ENCODE results near the gene PRKX.
"Not testable (repeated sequence)": the region's sequence is repeated elsewhere in the genome, so short reads cannot be mapped to it uniquely, and the experiment has no call there.

DNA sequence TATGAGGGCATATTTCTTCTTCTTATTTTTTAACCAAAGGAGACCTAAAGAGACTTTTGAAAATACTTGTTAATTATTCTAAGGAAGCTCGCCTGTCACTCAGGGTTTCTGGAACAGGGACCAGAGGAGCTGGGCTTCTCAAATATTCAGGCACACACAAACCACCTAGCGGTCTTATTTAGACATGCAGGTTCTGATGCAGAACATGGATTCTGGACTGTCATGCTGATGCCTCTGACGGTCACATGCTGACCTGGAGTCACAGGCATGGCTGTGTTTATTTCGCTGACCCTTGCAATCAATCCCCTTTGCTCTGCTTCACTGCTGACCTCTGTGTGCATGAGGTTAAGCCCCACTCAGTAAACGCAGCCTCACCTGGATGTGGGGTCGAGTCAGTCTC is 101.7 kb downstream of the PRKX start:
- not testable (repeated sequence) for TF ChIP-seq TAF1 (IDR thresholded peaks at IDR 0.05; ENCODE audit: low read depth, low read length); EGR1 (IDR thresholded peaks at IDR 0.05; ENCODE audit: borderline replicate concordance, low read depth, low read length); POLR2AphosphoS5 (IDR thresholded peaks at IDR 0.05; ENCODE audit: low read depth, low read length); EZH2 (IDR thresholded peaks at IDR 0.05; ENCODE audit: low read depth, low read length, severe bottlenecking); SIN3A (conservative IDR thresholded peaks at IDR 0.05 in 1 of 2, IDR thresholded peaks at IDR 0.05 in 1 of 2; ENCODE audit: low read depth in 1 of 2, low read length in 2 of 2); RAD21 (IDR thresholded peaks at IDR 0.05 in 1 of 2, conservative IDR thresholded peaks at IDR 0.05 in 1 of 2; ENCODE audit: low read depth in 2 of 2, low read length in 2 of 2); CHD2 (IDR thresholded peaks at IDR 0.05; ENCODE audit: low read length); RBBP5 (IDR thresholded peaks at IDR 0.05; ENCODE audit: borderline replicate concordance, low read depth, low read length); CEBPB (IDR thresholded peaks at IDR 0.05; ENCODE audit: low read depth, low read length)
- TF ChIP-seq, protein P1, sequence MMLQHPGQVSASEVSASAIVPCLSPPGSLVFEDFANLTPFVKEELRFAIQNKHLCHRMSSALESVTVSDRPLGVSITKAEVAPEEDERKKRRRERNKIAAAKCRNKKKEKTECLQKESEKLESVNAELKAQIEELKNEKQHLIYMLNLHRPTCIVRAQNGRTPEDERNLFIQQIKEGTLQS (IDR thresholded peaks at IDR 0.05; ENCODE audit: insufficient read depth, low read depth, low read length): not testable (repeated sequence)
- TF ChIP-seq, protein P2, sequence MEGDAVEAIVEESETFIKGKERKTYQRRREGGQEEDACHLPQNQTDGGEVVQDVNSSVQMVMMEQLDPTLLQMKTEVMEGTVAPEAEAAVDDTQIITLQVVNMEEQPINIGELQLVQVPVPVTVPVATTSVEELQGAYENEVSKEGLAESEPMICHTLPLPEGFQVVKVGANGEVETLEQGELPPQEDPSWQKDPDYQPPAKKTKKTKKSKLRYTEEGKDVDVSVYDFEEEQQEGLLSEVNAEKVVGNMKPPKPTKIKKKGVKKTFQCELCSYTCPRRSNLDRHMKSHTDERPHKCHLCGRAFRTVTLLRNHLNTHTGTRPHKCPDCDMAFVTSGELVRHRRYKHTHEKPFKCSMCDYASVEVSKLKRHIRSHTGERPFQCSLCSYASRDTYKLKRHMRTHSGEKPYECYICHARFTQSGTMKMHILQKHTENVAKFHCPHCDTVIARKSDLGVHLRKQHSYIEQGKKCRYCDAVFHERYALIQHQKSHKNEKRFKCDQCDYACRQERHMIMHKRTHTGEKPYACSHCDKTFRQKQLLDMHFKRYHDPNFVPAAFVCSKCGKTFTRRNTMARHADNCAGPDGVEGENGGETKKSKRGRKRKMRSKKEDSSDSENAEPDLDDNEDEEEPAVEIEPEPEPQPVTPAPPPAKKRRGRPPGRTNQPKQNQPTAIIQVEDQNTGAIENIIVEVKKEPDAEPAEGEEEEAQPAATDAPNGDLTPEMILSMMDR (IDR thresholded peaks at IDR 0.05; ENCODE audit: control extremely low read depth in 1 of 3, insufficient read depth in 1 of 3, low read depth in 1 of 3, low read length in 3 of 3): not testable (repeated sequence)
